HG03097 (cell line): Measurements from ENCODE around the gene TMEM258.

Experiments used
- ATAC-seq: cut with Tn5 transposase; IDR thresholded peaks from one replicate; pipeline ENCODE4 v1.9.1; 2021; ENCODE audit not compliant: unreplicated experiment, low FRiP score

The TMEM258 gene

GRCh38 chr11:61777234-61778090 is 14.9 kb downstream of the TMEM258 start:
- ATAC-seq = no peak

- no peak for ATAC-seq
Measured at GRCh38 chr11:61776561-61777075, 15.8 kb downstream of the TMEM258 start.

- no peak for ATAC-seq
Measured at GRCh38 chr11:61775606-61776554, 16.5 kb downstream of the TMEM258 start.

GRCh38 chr11:61775106-61775505 is 17.3 kb downstream of the TMEM258 start:
- ATAC-seq = no peak

- ATAC-seq = no peak
Measured at GRCh38 chr11:61774411-61774810, 18.0 kb downstream of the TMEM258 start.

- ATAC-seq = no peak
Measured at GRCh38 chr11:61773809-61774208, 18.6 kb downstream of the TMEM258 start.

- ATAC-seq = no peak
Measured at GRCh38 chr11:61773356-61773755, 19.0 kb downstream of the TMEM258 start.

GRCh38 chr11:61771985-61772455 is 20.4 kb downstream of the TMEM258 start:
- ATAC-seq = no peak

- ATAC-seq = no peak
Measured at GRCh38 chr11:61771195-61771894, 21.1 kb downstream of the TMEM258 start.

- ATAC-seq = no peak
Measured at GRCh38 chr11:61769946-61770683, 22.3 kb downstream of the TMEM258 start.

- no peak for ATAC-seq
Measured at GRCh38 chr11:61769169-61769920, 23.1 kb downstream of the TMEM258 start.

- ATAC-seq = no peak
Measured at GRCh38 chr11:61768376-61769076, 23.9 kb downstream of the TMEM258 start.

- ATAC-seq = no peak
Measured at GRCh38 chr11:61766353-61766841, 26.0 kb downstream of the TMEM258 start.

- no peak for ATAC-seq
Measured at GRCh38 chr11:61765550-61766253, 26.7 kb downstream of the TMEM258 start.

- ATAC-seq = no peak
Measured at GRCh38 chr11:61764606-61765260, 27.7 kb downstream of the TMEM258 start.

GRCh38 chr11:61763930-61764605 is 28.3 kb downstream of the TMEM258 start:
- ATAC-seq = no peak

- ATAC-seq = no peak
Measured at GRCh38 chr11:61762798-61763197, 29.6 kb downstream of the TMEM258 start.
